ENCODE results near the gene MYLK. TPM values are rescaled to one million over a fixed set of nuclear protein-coding genes. Genes with fewer than 3 reads are reported as not detected.

Gene MYLK
- total and polyA plus RNA-seq, 4 donors = 17.1 to 158 (median 41.9) TPM

- Histone ChIP-seq H3K27ac (ENCODE audit: low read depth in 1 of 2, low read length in 2 of 2) (peak overlapping the region in 1 of 2 donors; percentile 7), H3K4me1 (ENCODE audit: control insufficient read depth in 4 of 4, insufficient read depth in 4 of 4, low read length in 3 of 4) (peaks cover 3 to 31% (median 23%) of the 10 kb centered on the region in 4 donors), H3K36me3 (ENCODE audit: control insufficient read depth in 4 of 4, insufficient read depth in 3 of 4, low read depth in 1 of 4, low read length in 3 of 4) (no peaks in the 10 kb centered on the region), H3K9ac (ENCODE audit: low read depth in 1 of 2, low read length in 2 of 2) (peak overlapping the region in 1 of 2 donors; percentile 49), H3K9me3 (ENCODE audit: control insufficient read depth in 4 of 4, low read length in 3 of 4) (no peaks in the 10 kb centered on the region), H3K4me3 (ENCODE audit: low read depth in 1 of 3, low read length in 3 of 3) (peak overlapping the region; percentile 41 to 93 (median 63)), H3K27me3 (ENCODE audit: control insufficient read depth in 4 of 4, insufficient read depth in 4 of 4, low read length in 3 of 4) (no peaks in the 10 kb centered on the region)
- TF ChIP-seq YY1 (IDR thresholded peaks at IDR 0.05) (peak; percentile 45), NR2F2 (IDR thresholded peaks at IDR 0.05) (peak; percentile 44), RAD21 (IDR thresholded peaks at IDR 0.05) (peak in 1 of 2 donors; percentile 67), TAF1 (conservative IDR thresholded peaks at IDR 0.05) (peak; percentile 34), HNF4G (IDR thresholded peaks at IDR 0.05) (no peak), SP1 (IDR thresholded peaks at IDR 0.05) (peak; percentile 62), MAX (IDR thresholded peaks at IDR 0.05) (peak; percentile 71), EGR1 (IDR thresholded peaks at IDR 0.05; ENCODE audit: low read depth in 2 of 2) (no peak), CTCF (IDR thresholded peaks at IDR 0.05; ENCODE audit: low read depth, low read length, missing input control) (no peak), GABPA (IDR thresholded peaks at IDR 0.05 in 1 of 2, conservative IDR thresholded peaks at IDR 0.05 in 1 of 2) (no peak), HNF4A (conservative IDR thresholded peaks at IDR 0.05) (peak; percentile 63 to 70), RXRA (IDR thresholded peaks at IDR 0.05) (peak; percentile 73 to 75), FOXA1 (IDR thresholded peaks at IDR 0.05) (no peak), JUND (IDR thresholded peaks at IDR 0.05) (peak in 1 of 2 donors; percentile 39), FOXA2 (IDR thresholded peaks at IDR 0.05) (peak; percentile 16)
- TF ChIP-seq, protein P1, sequence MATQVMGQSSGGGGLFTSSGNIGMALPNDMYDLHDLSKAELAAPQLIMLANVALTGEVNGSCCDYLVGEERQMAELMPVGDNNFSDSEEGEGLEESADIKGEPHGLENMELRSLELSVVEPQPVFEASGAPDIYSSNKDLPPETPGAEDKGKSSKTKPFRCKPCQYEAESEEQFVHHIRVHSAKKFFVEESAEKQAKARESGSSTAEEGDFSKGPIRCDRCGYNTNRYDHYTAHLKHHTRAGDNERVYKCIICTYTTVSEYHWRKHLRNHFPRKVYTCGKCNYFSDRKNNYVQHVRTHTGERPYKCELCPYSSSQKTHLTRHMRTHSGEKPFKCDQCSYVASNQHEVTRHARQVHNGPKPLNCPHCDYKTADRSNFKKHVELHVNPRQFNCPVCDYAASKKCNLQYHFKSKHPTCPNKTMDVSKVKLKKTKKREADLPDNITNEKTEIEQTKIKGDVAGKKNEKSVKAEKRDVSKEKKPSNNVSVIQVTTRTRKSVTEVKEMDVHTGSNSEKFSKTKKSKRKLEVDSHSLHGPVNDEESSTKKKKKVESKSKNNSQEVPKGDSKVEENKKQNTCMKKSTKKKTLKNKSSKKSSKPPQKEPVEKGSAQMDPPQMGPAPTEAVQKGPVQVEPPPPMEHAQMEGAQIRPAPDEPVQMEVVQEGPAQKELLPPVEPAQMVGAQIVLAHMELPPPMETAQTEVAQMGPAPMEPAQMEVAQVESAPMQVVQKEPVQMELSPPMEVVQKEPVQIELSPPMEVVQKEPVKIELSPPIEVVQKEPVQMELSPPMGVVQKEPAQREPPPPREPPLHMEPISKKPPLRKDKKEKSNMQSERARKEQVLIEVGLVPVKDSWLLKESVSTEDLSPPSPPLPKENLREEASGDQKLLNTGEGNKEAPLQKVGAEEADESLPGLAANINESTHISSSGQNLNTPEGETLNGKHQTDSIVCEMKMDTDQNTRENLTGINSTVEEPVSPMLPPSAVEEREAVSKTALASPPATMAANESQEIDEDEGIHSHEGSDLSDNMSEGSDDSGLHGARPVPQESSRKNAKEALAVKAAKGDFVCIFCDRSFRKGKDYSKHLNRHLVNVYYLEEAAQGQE (IDR thresholded peaks at IDR 0.05) = peak; percentile 53
- TF ChIP-seq, protein P2, sequence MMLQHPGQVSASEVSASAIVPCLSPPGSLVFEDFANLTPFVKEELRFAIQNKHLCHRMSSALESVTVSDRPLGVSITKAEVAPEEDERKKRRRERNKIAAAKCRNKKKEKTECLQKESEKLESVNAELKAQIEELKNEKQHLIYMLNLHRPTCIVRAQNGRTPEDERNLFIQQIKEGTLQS (IDR thresholded peaks at IDR 0.05) = no peak
- TF ChIP-seq, protein P3, sequence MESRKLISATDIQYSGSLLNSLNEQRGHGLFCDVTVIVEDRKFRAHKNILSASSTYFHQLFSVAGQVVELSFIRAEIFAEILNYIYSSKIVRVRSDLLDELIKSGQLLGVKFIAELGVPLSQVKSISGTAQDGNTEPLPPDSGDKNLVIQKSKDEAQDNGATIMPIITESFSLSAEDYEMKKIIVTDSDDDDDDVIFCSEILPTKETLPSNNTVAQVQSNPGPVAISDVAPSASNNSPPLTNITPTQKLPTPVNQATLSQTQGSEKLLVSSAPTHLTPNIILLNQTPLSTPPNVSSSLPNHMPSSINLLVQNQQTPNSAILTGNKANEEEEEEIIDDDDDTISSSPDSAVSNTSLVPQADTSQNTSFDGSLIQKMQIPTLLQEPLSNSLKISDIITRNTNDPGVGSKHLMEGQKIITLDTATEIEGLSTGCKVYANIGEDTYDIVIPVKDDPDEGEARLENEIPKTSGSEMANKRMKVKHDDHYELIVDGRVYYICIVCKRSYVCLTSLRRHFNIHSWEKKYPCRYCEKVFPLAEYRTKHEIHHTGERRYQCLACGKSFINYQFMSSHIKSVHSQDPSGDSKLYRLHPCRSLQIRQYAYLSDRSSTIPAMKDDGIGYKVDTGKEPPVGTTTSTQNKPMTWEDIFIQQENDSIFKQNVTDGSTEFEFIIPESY (IDR thresholded peaks at IDR 0.05) = peak; percentile 17
- DNase-seq (ENCODE audit: low spot score) = no peak
- 42% methylated on average over 4 of the region's 4 CpGs for WGBS
These were observed 85.6 kb downstream of the MYLK start for GRCh38 chr3:123798550-123798949.

Data from liver (tissue), 9 donors.